ENCODE measurements around the gene GUCD1. TPM values are rescaled to one million over a fixed set of nuclear protein-coding genes. Genes with fewer than 3 reads are reported as not detected.

Gene GUCD1
- total RNA-seq, 1 experiment from 2014 or later: 48.7 TPM

DNA sequence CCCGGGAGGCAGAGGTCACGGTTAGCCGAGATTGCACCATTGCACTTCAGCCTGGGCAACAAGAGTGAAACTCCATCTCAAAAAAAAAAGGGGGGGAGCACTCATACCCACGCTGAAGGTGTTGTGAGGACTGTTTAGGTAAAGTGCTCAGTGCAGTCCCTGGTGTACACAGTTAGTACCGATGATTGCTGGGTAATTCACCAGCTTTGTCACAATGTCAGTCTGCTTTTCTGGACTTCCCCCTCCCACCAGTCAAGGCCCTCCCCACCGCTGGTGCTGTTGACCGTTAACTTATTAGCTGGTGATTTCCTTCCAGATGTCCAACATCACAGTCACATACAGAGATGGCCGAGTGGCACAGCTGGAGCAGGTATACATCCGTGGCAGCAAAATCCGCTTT, 12.7 kb upstream of the GUCD1 start (continued):
- TF ChIP-seq, protein P1, sequence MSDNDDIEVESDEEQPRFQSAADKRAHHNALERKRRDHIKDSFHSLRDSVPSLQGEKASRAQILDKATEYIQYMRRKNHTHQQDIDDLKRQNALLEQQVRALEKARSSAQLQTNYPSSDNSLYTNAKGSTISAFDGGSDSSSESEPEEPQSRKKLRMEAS (IDR thresholded peaks at IDR 0.05): no peak
- no peak for TF ChIP-seq EGR1 (IDR thresholded peaks at IDR 0.05; ENCODE audit: low read depth)
- TF ChIP-seq EZH2 (IDR thresholded peaks at IDR 0.05): no peak
- TF ChIP-seq RAD21 (IDR thresholded peaks at IDR 0.05; ENCODE audit: low read depth): no peak

DNA sequence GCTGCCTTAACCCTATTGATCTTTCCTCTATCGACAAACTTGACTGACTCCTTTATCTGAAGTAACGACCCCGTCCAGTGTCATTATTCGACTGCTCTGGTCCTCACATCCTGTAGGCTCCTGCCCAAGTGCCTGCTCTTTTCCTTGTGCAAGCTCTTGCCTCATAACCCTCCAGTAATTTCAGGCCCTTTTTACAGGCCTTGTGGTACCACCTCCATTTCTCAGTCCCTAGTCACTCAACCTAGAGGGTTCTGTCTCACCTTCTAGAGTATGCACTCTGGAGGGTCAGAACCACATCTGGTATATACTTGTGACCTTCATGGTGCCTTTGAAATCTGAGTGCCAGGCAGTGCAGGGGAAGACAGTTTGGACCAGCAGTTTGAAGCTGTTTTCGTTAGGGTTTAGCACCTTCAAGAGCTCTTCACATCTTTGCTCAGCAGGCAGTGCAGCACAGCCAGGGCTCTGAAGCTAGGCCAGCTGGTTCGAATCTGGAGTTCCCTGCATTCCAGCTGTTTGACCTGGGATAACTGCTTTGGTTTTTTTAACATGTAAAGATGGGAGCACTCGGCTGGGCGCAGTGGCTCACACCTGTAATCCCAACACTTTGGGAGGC, 12.1 kb upstream of the GUCD1 start:
- H3K9ac ChIP-seq (ENCODE audit: low read length): no peak overlapping the region
- ATAC-seq (no peak), DNase-seq (ENCODE audit: low read depth, low spot score) (no peak)
- no peaks in the 10 kb centered on the region for H3K27me3 ChIP-seq (ENCODE audit: insufficient read depth, low read length)
- no peak overlapping the region for H3K4me3 ChIP-seq (replicated peaks in 1 of 2; ENCODE audit: low read depth in 1 of 2, low read length in 2 of 2)
- H3K36me3 ChIP-seq (ENCODE audit: control insufficient read depth in 1 of 2, insufficient read depth in 2 of 2, low read length in 2 of 2): peaks cover 28 to 31% of the 10 kb centered on the region in 2 experiments
- H3K79me2 ChIP-seq (ENCODE audit: insufficient read depth, low read length): peaks cover 86% of the 10 kb centered on the region
- no TSS peak for BruUV-seq (replicated peaks)
- no peak overlapping the region for H3K27ac ChIP-seq (ENCODE audit: low read depth, low read length)
- no peak for TF ChIP-seq FOSL1 (IDR thresholded peaks at IDR 0.05; ENCODE audit: low read depth)
- TF ChIP-seq ZFX (IDR thresholded peaks at IDR 0.05): no peak
- TF ChIP-seq, protein P2, sequence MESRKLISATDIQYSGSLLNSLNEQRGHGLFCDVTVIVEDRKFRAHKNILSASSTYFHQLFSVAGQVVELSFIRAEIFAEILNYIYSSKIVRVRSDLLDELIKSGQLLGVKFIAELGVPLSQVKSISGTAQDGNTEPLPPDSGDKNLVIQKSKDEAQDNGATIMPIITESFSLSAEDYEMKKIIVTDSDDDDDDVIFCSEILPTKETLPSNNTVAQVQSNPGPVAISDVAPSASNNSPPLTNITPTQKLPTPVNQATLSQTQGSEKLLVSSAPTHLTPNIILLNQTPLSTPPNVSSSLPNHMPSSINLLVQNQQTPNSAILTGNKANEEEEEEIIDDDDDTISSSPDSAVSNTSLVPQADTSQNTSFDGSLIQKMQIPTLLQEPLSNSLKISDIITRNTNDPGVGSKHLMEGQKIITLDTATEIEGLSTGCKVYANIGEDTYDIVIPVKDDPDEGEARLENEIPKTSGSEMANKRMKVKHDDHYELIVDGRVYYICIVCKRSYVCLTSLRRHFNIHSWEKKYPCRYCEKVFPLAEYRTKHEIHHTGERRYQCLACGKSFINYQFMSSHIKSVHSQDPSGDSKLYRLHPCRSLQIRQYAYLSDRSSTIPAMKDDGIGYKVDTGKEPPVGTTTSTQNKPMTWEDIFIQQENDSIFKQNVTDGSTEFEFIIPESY (IDR thresholded peaks at IDR 0.05; ENCODE audit: extremely low read depth, insufficient replicate concordance, low read length): no peak
- TF ChIP-seq YY1 (IDR thresholded peaks at IDR 0.05; ENCODE audit: extremely low read depth, insufficient replicate concordance, low read depth, low read length): no peak
- TF ChIP-seq ZNF274 (IDR thresholded peaks at IDR 0.05; ENCODE audit: low read depth, low read length): no peak
- TF ChIP-seq POLR2AphosphoS5 (IDR thresholded peaks at IDR 0.05; ENCODE audit: low read depth, low read length): no peak
- TF ChIP-seq POLR2A (IDR thresholded peaks at IDR 0.05; ENCODE audit: borderline replicate concordance, extremely low read depth, insufficient read depth, insufficient read length): no peak
- no peak for TF ChIP-seq EZH2 (IDR thresholded peaks at IDR 0.05)
- TF ChIP-seq CBX3 (IDR thresholded peaks at IDR 0.05; ENCODE audit: low read depth): no peak
- TF ChIP-seq EZH2phosphoT487 (IDR thresholded peaks at IDR 0.05; ENCODE audit: borderline replicate concordance): no peak
- TF ChIP-seq, protein P3, sequence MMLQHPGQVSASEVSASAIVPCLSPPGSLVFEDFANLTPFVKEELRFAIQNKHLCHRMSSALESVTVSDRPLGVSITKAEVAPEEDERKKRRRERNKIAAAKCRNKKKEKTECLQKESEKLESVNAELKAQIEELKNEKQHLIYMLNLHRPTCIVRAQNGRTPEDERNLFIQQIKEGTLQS (IDR thresholded peaks at IDR 0.05): no peak
- H2AFZ ChIP-seq (ENCODE audit: low read depth, low read length, poor library complexity, severe bottlenecking): no peak overlapping the region
- ChIA-PET CTCF (no interaction called here), RAD21 (ENCODE audit: low non-redundant PET in 1 of 2, low total read pairs in 2 of 2, uncharacterized antibody in 2 of 2, unreplicated experiment in 2 of 2) (no interaction called here), POLR2A (no interaction called here)
- H3K9me3 ChIP-seq (ENCODE audit: control insufficient read depth in 1 of 2, insufficient read depth in 1 of 2, low read depth in 1 of 2, low read length in 2 of 2): no peaks in the 10 kb centered on the region
- H4K20me1 ChIP-seq (ENCODE audit: insufficient read depth): peaks cover 3% of the 10 kb centered on the region; the same call in 1 of the 2 replicates
- intact Hi-C loops (cut with micrococcal nuclease): no loop called here
- H3K4me2 ChIP-seq (ENCODE audit: low read length): no peak overlapping the region
- H3K9me2 ChIP-seq (ENCODE audit: insufficient read depth): no peaks in the 10 kb centered on the region
- H3K4me1 ChIP-seq (ENCODE audit: control insufficient read depth in 1 of 2, insufficient read depth in 2 of 2, low read length in 2 of 2): no peaks in the 10 kb centered on the region
